HL-60 (cell line): ENCODE data around the gene PROB1.

ENCODE experiments used
- DNase-seq, 2 experiments: peaks; one replicate each; pipeline ENCODE4 v3.0.0-alpha.2; 2010 to 2020; ENCODE audit warnings: low read depth in 1 of 2, low spot score in 1 of 2
- H3K27ac ChIP-seq: fragments of 250-450 bp; sonication (Bioruptor Pico); replicated peaks from 2 replicates; pipeline ENCODE4 v1.5.1; 2020; ENCODE audit warnings: mild to moderate bottlenecking, moderate library complexity
- H3K27me3 ChIP-seq: fragments of 250-450 bp; sonication (Bioruptor Pico); 2 replicates; pipeline ENCODE4 v1.5.1; 2021; ENCODE audit warnings: mild to moderate bottlenecking, moderate library complexity; ENCODE audit not compliant: insufficient read depth, poor library complexity, severe bottlenecking
- H3K4me3 ChIP-seq: replicated peaks from 2 replicates; pipeline ENCODE4 v1.5.1; 2011; ENCODE audit warnings: mild to moderate bottlenecking, control low read depth, low read length; ENCODE audit not compliant: insufficient read depth
- GABPA ChIP-seq: IDR thresholded peaks from 2 replicates; pipeline ENCODE4 v1.6.1; 2012; ENCODE audit warnings: low read depth
- POLR2AphosphoS5 ChIP-seq: IDR thresholded peaks from 2 replicates; pipeline ENCODE4 v1.6.1; 2012; ENCODE audit warnings: low read depth
- SPI1 ChIP-seq: IDR thresholded peaks from 2 replicates; pipeline ENCODE4 v1.6.1; 2012; ENCODE audit warnings: low read depth, mild to moderate bottlenecking, borderline replicate concordance
- TF ChIP-seq, protein P1 (sequence below): IDR thresholded peaks from 2 replicates; pipeline ENCODE4 v1.6.1; 2012; ENCODE audit warnings: low read depth; ENCODE audit not compliant: insufficient replicate concordance
- TF ChIP-seq, protein P2 (sequence below): IDR thresholded peaks from one replicate; pipeline ENCODE4 v1.5.1; 2011; ENCODE audit warnings: low read length, control low read depth, inconsistent platforms; ENCODE audit not compliant: insufficient read depth

PROB1 gene

DNA sequence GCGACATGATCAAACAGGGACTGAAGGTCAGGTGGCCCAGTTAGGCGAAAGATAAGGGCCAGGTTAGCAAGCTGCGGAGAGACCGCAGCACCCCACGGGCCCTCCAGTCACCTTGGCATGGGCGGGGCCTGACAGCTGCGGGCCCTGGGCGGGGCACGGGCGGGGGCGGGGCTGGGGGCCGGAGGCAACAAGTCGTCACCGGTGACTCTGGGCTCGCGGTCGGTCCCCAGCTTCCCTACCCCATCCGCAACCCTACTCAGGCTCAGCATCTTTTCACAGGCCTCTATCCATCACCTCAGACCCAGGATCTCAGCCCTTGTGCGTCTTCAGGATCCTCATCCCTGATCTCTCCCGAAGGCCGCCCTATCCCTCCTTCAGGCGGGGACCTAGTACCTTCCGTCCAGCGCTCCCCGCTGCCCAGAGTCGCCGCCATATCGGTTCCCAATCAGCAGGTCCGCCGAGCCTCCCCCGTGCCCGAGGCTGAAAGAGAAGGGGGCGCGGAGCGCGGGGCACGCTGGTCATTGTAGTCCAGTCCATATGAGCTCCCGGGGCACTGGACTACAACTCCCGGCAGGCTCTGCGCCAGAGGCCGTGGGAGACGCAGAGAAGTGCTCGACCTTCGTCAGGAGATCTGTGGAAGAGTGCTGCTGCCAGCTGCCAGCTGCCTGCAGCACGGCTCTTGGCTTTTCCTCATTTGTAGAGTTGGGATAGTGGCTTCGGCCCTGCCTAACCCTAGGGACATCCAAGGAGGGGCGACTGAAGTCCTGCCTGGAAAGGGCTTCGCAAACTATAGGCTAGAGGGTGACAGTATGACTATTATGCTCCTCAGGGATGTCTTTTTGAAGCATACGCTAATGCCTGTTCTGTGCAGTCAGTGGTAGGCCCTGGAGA, 44.4 kb upstream of the PROB1 start, which contains the start of gene DNAJC18:
DNAJC18 (minus strand) TSS at position 513 of the 891 bp plus-strand sequence; CDS start at position 433, 80 bp downstream.
- Histone ChIP-seq H3K4me3 (peak within 1 kb of the TSS; percentile 83), H3K27ac (peak within 1 kb of the TSS; percentile 49; the same call in 1 of the 2 replicates)

DNA sequence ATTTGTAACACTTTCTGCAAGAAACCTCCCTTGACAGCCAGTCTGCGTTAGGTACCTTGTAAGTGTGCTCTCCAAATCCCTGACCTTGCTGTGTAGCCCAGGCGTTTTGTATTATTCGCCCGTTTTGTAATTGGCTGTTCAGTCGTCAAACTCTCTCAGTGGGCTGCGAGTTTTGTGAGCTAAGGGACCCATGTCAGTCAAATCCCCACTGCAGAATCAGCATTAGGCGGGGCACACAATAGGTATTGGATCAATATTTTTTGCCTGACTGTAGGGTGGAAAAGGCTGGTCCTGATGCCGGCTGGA, 43.8 kb upstream of the PROB1 start:
- TF ChIP-seq SPI1 (no peak), GABPA (no peak), POLR2AphosphoS5 (no peak)
- TF ChIP-seq, protein P1, sequence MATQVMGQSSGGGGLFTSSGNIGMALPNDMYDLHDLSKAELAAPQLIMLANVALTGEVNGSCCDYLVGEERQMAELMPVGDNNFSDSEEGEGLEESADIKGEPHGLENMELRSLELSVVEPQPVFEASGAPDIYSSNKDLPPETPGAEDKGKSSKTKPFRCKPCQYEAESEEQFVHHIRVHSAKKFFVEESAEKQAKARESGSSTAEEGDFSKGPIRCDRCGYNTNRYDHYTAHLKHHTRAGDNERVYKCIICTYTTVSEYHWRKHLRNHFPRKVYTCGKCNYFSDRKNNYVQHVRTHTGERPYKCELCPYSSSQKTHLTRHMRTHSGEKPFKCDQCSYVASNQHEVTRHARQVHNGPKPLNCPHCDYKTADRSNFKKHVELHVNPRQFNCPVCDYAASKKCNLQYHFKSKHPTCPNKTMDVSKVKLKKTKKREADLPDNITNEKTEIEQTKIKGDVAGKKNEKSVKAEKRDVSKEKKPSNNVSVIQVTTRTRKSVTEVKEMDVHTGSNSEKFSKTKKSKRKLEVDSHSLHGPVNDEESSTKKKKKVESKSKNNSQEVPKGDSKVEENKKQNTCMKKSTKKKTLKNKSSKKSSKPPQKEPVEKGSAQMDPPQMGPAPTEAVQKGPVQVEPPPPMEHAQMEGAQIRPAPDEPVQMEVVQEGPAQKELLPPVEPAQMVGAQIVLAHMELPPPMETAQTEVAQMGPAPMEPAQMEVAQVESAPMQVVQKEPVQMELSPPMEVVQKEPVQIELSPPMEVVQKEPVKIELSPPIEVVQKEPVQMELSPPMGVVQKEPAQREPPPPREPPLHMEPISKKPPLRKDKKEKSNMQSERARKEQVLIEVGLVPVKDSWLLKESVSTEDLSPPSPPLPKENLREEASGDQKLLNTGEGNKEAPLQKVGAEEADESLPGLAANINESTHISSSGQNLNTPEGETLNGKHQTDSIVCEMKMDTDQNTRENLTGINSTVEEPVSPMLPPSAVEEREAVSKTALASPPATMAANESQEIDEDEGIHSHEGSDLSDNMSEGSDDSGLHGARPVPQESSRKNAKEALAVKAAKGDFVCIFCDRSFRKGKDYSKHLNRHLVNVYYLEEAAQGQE: no peak
- TF ChIP-seq, protein P2, sequence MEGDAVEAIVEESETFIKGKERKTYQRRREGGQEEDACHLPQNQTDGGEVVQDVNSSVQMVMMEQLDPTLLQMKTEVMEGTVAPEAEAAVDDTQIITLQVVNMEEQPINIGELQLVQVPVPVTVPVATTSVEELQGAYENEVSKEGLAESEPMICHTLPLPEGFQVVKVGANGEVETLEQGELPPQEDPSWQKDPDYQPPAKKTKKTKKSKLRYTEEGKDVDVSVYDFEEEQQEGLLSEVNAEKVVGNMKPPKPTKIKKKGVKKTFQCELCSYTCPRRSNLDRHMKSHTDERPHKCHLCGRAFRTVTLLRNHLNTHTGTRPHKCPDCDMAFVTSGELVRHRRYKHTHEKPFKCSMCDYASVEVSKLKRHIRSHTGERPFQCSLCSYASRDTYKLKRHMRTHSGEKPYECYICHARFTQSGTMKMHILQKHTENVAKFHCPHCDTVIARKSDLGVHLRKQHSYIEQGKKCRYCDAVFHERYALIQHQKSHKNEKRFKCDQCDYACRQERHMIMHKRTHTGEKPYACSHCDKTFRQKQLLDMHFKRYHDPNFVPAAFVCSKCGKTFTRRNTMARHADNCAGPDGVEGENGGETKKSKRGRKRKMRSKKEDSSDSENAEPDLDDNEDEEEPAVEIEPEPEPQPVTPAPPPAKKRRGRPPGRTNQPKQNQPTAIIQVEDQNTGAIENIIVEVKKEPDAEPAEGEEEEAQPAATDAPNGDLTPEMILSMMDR: no peak
- H3K4me3 ChIP-seq: peak overlapping the region; percentile 83
- H3K27ac ChIP-seq: no peak overlapping the region
- no peaks in the 10 kb centered on the region for H3K27me3 ChIP-seq
- DNase-seq: no peak

More for the DNA sequence above, 44.4 kb upstream of the PROB1 start, which contains the start of gene DNAJC18:
- DNase-seq: peak; percentile 37 to 64
- no peaks in the 10 kb centered on the region for H3K27me3 ChIP-seq
- no peak for TF ChIP-seq POLR2AphosphoS5
- no peak for TF ChIP-seq SPI1
- TF ChIP-seq, protein P1: no peak
- TF ChIP-seq, protein P2: no peak
- TF ChIP-seq GABPA: no peak

DNA sequence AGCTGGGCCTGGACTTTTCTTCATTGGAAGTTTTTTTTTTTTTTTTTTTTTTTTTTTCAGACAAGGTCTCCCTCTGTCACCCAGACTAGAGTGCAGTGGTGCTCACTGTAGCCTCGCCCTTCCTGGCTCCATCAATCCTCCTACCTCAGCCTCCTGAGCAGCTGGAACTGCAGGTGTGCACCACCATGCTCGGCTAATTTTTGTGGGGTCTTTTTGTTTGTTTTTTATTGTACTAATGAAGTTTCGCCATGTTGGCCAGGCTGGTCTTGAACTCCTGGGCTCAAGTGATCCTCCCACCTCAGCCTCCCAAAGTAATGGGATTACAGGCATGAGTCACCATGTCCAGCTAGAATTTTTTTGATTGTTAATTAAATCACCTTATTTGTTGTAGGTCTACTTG, 40.8 kb upstream of the PROB1 start:
- Histone ChIP-seq H3K4me3 (no peak overlapping the region), H3K27ac (no peak overlapping the region), H3K27me3 (no peaks in the 10 kb centered on the region)
- TF ChIP-seq GABPA (no peak), SPI1 (no peak), POLR2AphosphoS5 (no peak)
- TF ChIP-seq, protein P2: no peak
- TF ChIP-seq, protein P1: no peak
- no peak for DNase-seq
